K562 (cell line): Measurements from ENCODE around the gene CRACDL. TPM values are rescaled to one million over a fixed set of nuclear protein-coding genes. Genes with fewer than 3 reads are reported as not detected.
A peak's percentile ranks its signal among the peaks of the same experiment; 100 is the strongest.

Experiments used
- ATAC-seq: fragments of 200-7000 bp; cut with Tn5 transposase; 3 replicates; pipeline ENCODE4 v1.9.1; 2020; ENCODE audit warnings: moderate library complexity
- BruUV-seq: library from RNA; stranded (reverse); fragments of 400-500 nt; replicated peaks from 2 replicates; lab custom pipeline; 2021; lab: Mats Ljungman, UMichigan
- CTCF ChIA-PET: fragments of 300-600 bp; formaldehyde crosslinking; extraction: SDS; loops from one replicate; lab custom pipeline; 2021; ENCODE audit warnings: low intra/inter-chr PET ratio; lab: Yijun Ruan, JAX
- POLR2A ChIA-PET: fragments of 300-600, 350-650 bp; sonication (Branson Sonifier 250); formaldehyde crosslinking; extraction: SDS; loops from one replicate; lab custom pipeline; 2021; ENCODE audit warnings: antibody characterized with exemption, inconsistent platforms; lab: Yijun Ruan, JAX
- DNase-seq, 4 experiments: peaks; one replicate each; pipeline versions ENCODE4 v3.0.0 to v3.0.0-alpha.2; 2011 to 2018; ENCODE audit warnings: low spot score in 3 of 4, mixed read lengths in 3 of 4; ENCODE audit errors: extremely low read depth in 1 of 4
- FAIRE-seq: peaks from 2 replicates; lab custom pipeline; 2011; peaks lifted over from hg19 to GRCh38; lab: Jason Lieb, UNC
- H2AFZ ChIP-seq: 2 replicates; pipeline ENCODE4 v1.6.0; 2011; ENCODE audit warnings: low read depth, low read length, control low read depth, inconsistent platforms
- H3K27ac ChIP-seq: fragments of 200-600 bp; 3 replicates; pipeline ENCODE4 v1.8.0; 2011; ENCODE audit warnings: low read depth, mild to moderate bottlenecking, control low read depth, inconsistent platforms, low read length, moderate library complexity, mixed read lengths; ENCODE audit errors: extremely low read depth
- H3K27me3 ChIP-seq, 2 experiments: fragments of 300-600 bp in 1 of 2; 2 replicates in 1 of 2; 3 replicates in 1 of 2; pipeline versions ENCODE4 v1.6.0 to v1.8.0; 2011; ENCODE audit warnings: inconsistent platforms in 2 of 2, low read length in 2 of 2, mild to moderate bottlenecking in 1 of 2, mixed read lengths in 1 of 2, moderate library complexity in 1 of 2; ENCODE audit not compliant: control insufficient read depth in 2 of 2, insufficient read depth in 2 of 2
- H3K36me3 ChIP-seq: fragments of 300-600 bp; 3 replicates; pipeline ENCODE4 v1.8.0; 2011; ENCODE audit warnings: mild to moderate bottlenecking, low read length, inconsistent platforms; ENCODE audit not compliant: control insufficient read depth, insufficient read depth
- H3K4me1 ChIP-seq, 2 experiments: fragments of 200-600 bp in 1 of 2; replicated peaks in 1 of 2; 2 replicates in 1 of 2; 3 replicates in 1 of 2; pipeline versions ENCODE4 v1.5.1 to v1.8.0; 2011; ENCODE audit warnings: inconsistent platforms in 2 of 2, low read length in 2 of 2, mild to moderate bottlenecking in 1 of 2, mixed read lengths in 1 of 2, moderate library complexity in 1 of 2; ENCODE audit not compliant: control insufficient read depth in 2 of 2, insufficient read depth in 2 of 2
- H3K4me2 ChIP-seq: 2 replicates; pipeline ENCODE4 v1.6.1; 2011; ENCODE audit warnings: low read length, control low read depth, inconsistent platforms, mixed read lengths; ENCODE audit not compliant: insufficient read depth
- H3K4me3 ChIP-seq: fragments of 200-600 bp; sonication (generic), shearing (Covaris generic); 2 replicates; pipeline ENCODE4 v1.5.1; 2016; ENCODE audit warnings: control low read depth, inconsistent platforms
- H3K79me2 ChIP-seq: fragments of 200-600 bp; 3 replicates; pipeline ENCODE4 v1.8.0; 2011; ENCODE audit warnings: low read length, inconsistent platforms; ENCODE audit not compliant: control insufficient read depth, insufficient read depth
- H3K9ac ChIP-seq, 2 experiments: 2 replicates each; pipeline versions ENCODE4 v1.6.0 to v1.6.1; 2011; ENCODE audit warnings: low read depth in 2 of 2, low read length in 2 of 2, control low read depth in 1 of 2, inconsistent platforms in 1 of 2, mild to moderate bottlenecking in 1 of 2, mixed read lengths in 1 of 2; ENCODE audit not compliant: insufficient read depth in 1 of 2
- H3K9me1 ChIP-seq: one replicate; pipeline ENCODE4 v1.6.0; 2011; ENCODE audit warnings: inconsistent platforms, mild to moderate bottlenecking, low read length, moderate library complexity; ENCODE audit not compliant: control insufficient read depth, insufficient read depth
- H3K9me3 ChIP-seq: replicated peaks from 2 replicates; pipeline ENCODE4 v1.5.1; 2011; ENCODE audit warnings: low read depth, low read length, inconsistent platforms; ENCODE audit not compliant: control insufficient read depth, insufficient read depth
- H4K20me1 ChIP-seq: replicated peaks from 2 replicates; pipeline ENCODE4 v1.6.1; 2011; ENCODE audit warnings: low read length, inconsistent platforms, mixed read lengths; ENCODE audit not compliant: control insufficient read depth, insufficient read depth
- CTBP1 ChIP-seq: fragments of 450-650 bp; IDR thresholded peaks from 2 replicates; pipeline ENCODE4 v1.6.1; 2016; ENCODE audit warnings: borderline replicate concordance
- EWSR1 ChIP-seq: fragments of 450-650 bp; IDR thresholded peaks from 2 replicates; pipeline ENCODE4 v1.6.1; 2018; ENCODE audit warnings: borderline replicate concordance, mild to moderate bottlenecking, low read depth, moderate library complexity; ENCODE audit not compliant: partially characterized antibody
- HDAC6 ChIP-seq: IDR thresholded peaks from 2 replicates; pipeline ENCODE4 v1.6.1; 2012; ENCODE audit warnings: low read depth, mild to moderate bottlenecking, control low read depth, inconsistent platforms, low read length, moderate library complexity
- PHF20 ChIP-seq: fragments of 450-650 bp; IDR thresholded peaks from 2 replicates; pipeline ENCODE4 v1.6.1; 2018; ENCODE audit not compliant: partially characterized antibody
- RBM15 ChIP-seq: fragments of 200-400 bp; formaldehyde crosslinking; IDR thresholded peaks from 2 replicates; pipeline ENCODE4 v1.6.1; 2018; ENCODE audit warnings: mild to moderate bottlenecking, low read length, moderate library complexity; ENCODE audit not compliant: insufficient read depth
- RNF219 ChIP-seq: fragments of 250-450 bp; sonication (Bioruptor Pico); IDR thresholded peaks from 2 replicates; pipeline ENCODE4 v1.5.0; 2022; ENCODE audit warnings: mild to moderate bottlenecking
- SMAD4 ChIP-seq: fragments of 250-450 bp; sonication (Bioruptor Pico); conservative IDR thresholded peaks from 2 replicates; pipeline ENCODE4 v1.8.0; 2021; ENCODE audit warnings: inconsistent platforms, mild to moderate bottlenecking, moderate library complexity
- TEAD2 ChIP-seq: fragments of 450-650 bp; IDR thresholded peaks from 2 replicates; pipeline ENCODE4 v1.6.1; 2016; ENCODE audit warnings: missing genetic modification characterization, control low read depth, missing compliant biosample characterization
- THRA ChIP-seq: fragments of 450-650 bp; IDR thresholded peaks from 2 replicates; pipeline ENCODE4 v1.6.1; 2017; ENCODE audit warnings: mild to moderate bottlenecking, moderate library complexity
- ZBTB8A ChIP-seq: fragments of 450-650 bp; IDR thresholded peaks from 2 replicates; pipeline ENCODE4 v1.6.1; 2018; ENCODE audit warnings: mild to moderate bottlenecking, moderate library complexity; ENCODE audit not compliant: partially characterized antibody
- ZNF140 ChIP-seq: fragments of 250-450 bp; sonication (Bioruptor Pico); IDR thresholded peaks from 2 replicates; pipeline ENCODE4 v1.8.0; 2021; ENCODE audit warnings: moderate library complexity, mild to moderate bottlenecking, inconsistent platforms
- WGBS: fragments of 100-300 bp; shearing (Covaris generic); methylation state at CpG from one replicate; pipeline ENCODE4 v1.1.6; 2016; ENCODE audit warnings: low coverage, mixed read lengths; ENCODE audit not compliant: insufficient coverage; ENCODE audit errors: missing lambda C conversion rate; 5-methylcytosine and 5-hydroxymethylcytosine counted together
- in situ Hi-C: fragments of 300-500 bp; cut with MboI; formaldehyde crosslinking; loops from 4 replicates; pipeline ENCODE4 v1.15.0; 2018; ENCODE audit warnings: inconsistent platforms, mixed read lengths
- intact Hi-C: fragments of 100-400 bp; cut with micrococcal nuclease; formaldehyde crosslinking; loops from 2 replicates; pipeline ENCODE4 v1.14.2; 2022
- polyA plus RNA-seq, 8 experiments: library from polyadenylated mRNA; depleted of rRNA in 4 of 8; stranded (reverse) in 5 of 8; unstranded in 3 of 8; fragments of >200 nt; fragmentation: Nextera tagmentation in 2 of 8; fragmentation: Illumina TruSeq in 1 of 8; extraction: Ambion mirVana in 2 of 8; extraction: Trizol in 1 of 8; gene quantifications; 2 replicates each; pipeline versions ENCODE4 v1.2.1 to v1.2.3, GENCODE V29; 2011 to 2014; ENCODE audit warnings: inconsistent platforms in 1 of 8, missing spikeins in 1 of 8
- total RNA-seq, 7 experiments: library from RNA; depleted of rRNA in 6 of 7; stranded (reverse); fragments of >200 nt in 6 of 7; fragmentation: Illumina TruSeq in 2 of 7; extraction: Trizol in 2 of 7; gene quantifications; 2 replicates each; pipeline versions ENCODE4 v1.2.1 to v1.2.3, GENCODE V29; 2011 to 2021; ENCODE audit warnings: low replicate concordance in 1 of 7
- TF ChIP-seq, protein P1 (sequence below): sonication (generic); formaldehyde crosslinking; IDR thresholded peaks from 2 replicates; pipeline ENCODE4 v1.8.0; 2023; ENCODE audit warnings: missing genetic modification reagents, mild to moderate bottlenecking, borderline replicate concordance

CRACDL gene
- total and polyA plus RNA-seq, 9 of the 15 experiments (the other 6 are each of a cell fraction or from before 2014, with no cell fraction given) = not detected

GRCh38 chr2:98948956-98949739, 13.1 kb upstream of the CRACDL start:
- Histone ChIP-seq H4K20me1 (no peaks in the 10 kb centered on the region), H3K9me1 (no peaks in the 10 kb centered on the region), H3K9ac (no peak overlapping the region), H2AFZ (no peak overlapping the region), H3K4me2 (no peak overlapping the region), H3K36me3 (no peaks in the 10 kb centered on the region), H3K4me1 (no peaks in the 10 kb centered on the region), H3K79me2 (no peaks in the 10 kb centered on the region), H3K4me3 (no peak overlapping the region), H3K9me3 (no peaks in the 10 kb centered on the region), H3K27ac (no peak overlapping the region), H3K27me3 (peaks cover 0 to 18% of the 10 kb centered on the region in 2 experiments; a peak in 4 of 5 replicates)
- no peak for FAIRE-seq
- in situ Hi-C loops = no loop called here
- no peak for ATAC-seq
- BruUV-seq = no TSS peak
- 3% methylated on average over 5 of the region's 5 CpGs for WGBS
- intact Hi-C loops = no loop called here
- POLR2A ChIA-PET = no interaction called here
- CTCF ChIA-PET = no interaction called here
- DNase-seq = peak in 1 of 4 experiments; percentile 1
- TF ChIP-seq THRA (no peak), ZBTB8A (no peak), PHF20 (no peak), CTBP1 (no peak), TEAD2 (no peak), EWSR1 (no peak), ZNF140 (CRISPR knock-in tag) (no peak), HDAC6 (no peak), SMAD4 (no peak), RNF219 (CRISPR knock-in tag) (no peak), RBM15 (no peak)
- TF ChIP-seq, protein P1, sequence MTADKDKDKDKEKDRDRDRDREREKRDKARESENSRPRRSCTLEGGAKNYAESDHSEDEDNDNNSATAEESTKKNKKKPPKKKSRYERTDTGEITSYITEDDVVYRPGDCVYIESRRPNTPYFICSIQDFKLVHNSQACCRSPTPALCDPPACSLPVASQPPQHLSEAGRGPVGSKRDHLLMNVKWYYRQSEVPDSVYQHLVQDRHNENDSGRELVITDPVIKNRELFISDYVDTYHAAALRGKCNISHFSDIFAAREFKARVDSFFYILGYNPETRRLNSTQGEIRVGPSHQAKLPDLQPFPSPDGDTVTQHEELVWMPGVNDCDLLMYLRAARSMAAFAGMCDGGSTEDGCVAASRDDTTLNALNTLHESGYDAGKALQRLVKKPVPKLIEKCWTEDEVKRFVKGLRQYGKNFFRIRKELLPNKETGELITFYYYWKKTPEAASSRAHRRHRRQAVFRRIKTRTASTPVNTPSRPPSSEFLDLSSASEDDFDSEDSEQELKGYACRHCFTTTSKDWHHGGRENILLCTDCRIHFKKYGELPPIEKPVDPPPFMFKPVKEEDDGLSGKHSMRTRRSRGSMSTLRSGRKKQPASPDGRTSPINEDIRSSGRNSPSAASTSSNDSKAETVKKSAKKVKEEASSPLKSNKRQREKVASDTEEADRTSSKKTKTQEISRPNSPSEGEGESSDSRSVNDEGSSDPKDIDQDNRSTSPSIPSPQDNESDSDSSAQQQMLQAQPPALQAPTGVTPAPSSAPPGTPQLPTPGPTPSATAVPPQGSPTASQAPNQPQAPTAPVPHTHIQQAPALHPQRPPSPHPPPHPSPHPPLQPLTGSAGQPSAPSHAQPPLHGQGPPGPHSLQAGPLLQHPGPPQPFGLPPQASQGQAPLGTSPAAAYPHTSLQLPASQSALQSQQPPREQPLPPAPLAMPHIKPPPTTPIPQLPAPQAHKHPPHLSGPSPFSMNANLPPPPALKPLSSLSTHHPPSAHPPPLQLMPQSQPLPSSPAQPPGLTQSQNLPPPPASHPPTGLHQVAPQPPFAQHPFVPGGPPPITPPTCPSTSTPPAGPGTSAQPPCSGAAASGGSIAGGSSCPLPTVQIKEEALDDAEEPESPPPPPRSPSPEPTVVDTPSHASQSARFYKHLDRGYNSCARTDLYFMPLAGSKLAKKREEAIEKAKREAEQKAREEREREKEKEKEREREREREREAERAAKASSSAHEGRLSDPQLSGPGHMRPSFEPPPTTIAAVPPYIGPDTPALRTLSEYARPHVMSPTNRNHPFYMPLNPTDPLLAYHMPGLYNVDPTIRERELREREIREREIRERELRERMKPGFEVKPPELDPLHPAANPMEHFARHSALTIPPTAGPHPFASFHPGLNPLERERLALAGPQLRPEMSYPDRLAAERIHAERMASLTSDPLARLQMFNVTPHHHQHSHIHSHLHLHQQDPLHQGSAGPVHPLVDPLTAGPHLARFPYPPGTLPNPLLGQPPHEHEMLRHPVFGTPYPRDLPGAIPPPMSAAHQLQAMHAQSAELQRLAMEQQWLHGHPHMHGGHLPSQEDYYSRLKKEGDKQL (CRISPR knock-in tag) = no peak
